GM12878 (cell line): ENCODE data around the gene CAB39. TPM values are rescaled to one million over a fixed set of nuclear protein-coding genes. Genes with fewer than 3 reads are reported as not detected.

Source experiments
- ATAC-seq: fragments of 200-7000 bp; cut with Tn5 transposase; 3 replicates; pipeline ENCODE4 v1.9.1; 2020; ENCODE audit warnings: mild to moderate bottlenecking, moderate library complexity
- BruUV-seq: library from RNA; stranded (reverse); fragments of 400-500 nt; replicated peaks from 2 replicates; lab custom pipeline; 2021; lab: Mats Ljungman, UMichigan
- CTCF ChIA-PET: fragments of 300-600 bp; sonication (Branson Sonifier 250); formaldehyde crosslinking; extraction: SDS; loops from one replicate; lab custom pipeline; 2021; ENCODE audit warnings: inconsistent platforms; lab: Yijun Ruan, JAX
- POLR2A ChIA-PET: fragments of 350-600 bp; formaldehyde crosslinking; extraction: SDS; loops from one replicate; lab custom pipeline; 2021; ENCODE audit warnings: inconsistent platforms; lab: Charles Lee
- RAD21 ChIA-PET: fragments of 300-600 bp; sonication (Branson Sonifier 250); formaldehyde crosslinking; loops from one replicate; lab custom pipeline; 2023; ENCODE audit warnings: antibody characterized with exemption; ENCODE audit not compliant: unreplicated experiment; lab: Charles Lee
- SMC1A ChIA-PET: fragments of 300-600 bp; sonication (Branson Sonifier 250); formaldehyde crosslinking; loops from one replicate; lab custom pipeline; 2023; ENCODE audit not compliant: unreplicated experiment, uncharacterized antibody; lab: Charles Lee
- DNase-seq: peaks from one replicate; pipeline ENCODE4 v3.0.0-alpha.2; 2011; ENCODE audit warnings: low read depth, low spot score
- FAIRE-seq: peaks from 3 replicates; lab custom pipeline; 2011; peaks lifted over from hg19 to GRCh38; lab: Jason Lieb, UNC
- H2AFZ ChIP-seq: 2 replicates; pipeline ENCODE4 v1.6.0; 2011; ENCODE audit warnings: low read depth, low read length, control low read depth; ENCODE audit not compliant: control insufficient read depth
- H3K27ac ChIP-seq: 2 replicates; pipeline ENCODE4 v1.5.1; 2011; ENCODE audit warnings: control low read depth; ENCODE audit not compliant: control insufficient read depth, insufficient read depth
- H3K27me3 ChIP-seq, 2 experiments: replicated peaks in 1 of 2; 2 replicates each; pipeline versions ENCODE4 v1.6.0 to v1.6.1; 2011; ENCODE audit warnings: low read length in 1 of 2; ENCODE audit not compliant: control insufficient read depth in 2 of 2, insufficient read depth in 2 of 2
- H3K36me3 ChIP-seq, 2 experiments: 2 replicates each; pipeline ENCODE4 v1.5.1; 2011; ENCODE audit warnings: low read length in 1 of 2; ENCODE audit not compliant: control insufficient read depth in 2 of 2, insufficient read depth in 2 of 2
- H3K4me1 ChIP-seq: 2 replicates; pipeline ENCODE4 v1.6.1; 2011; ENCODE audit warnings: mild to moderate bottlenecking, low read length, moderate library complexity, mixed read lengths; ENCODE audit not compliant: control insufficient read depth, insufficient read depth
- H3K4me2 ChIP-seq: 2 replicates; pipeline ENCODE4 v1.6.0; 2011; ENCODE audit warnings: control low read depth; ENCODE audit not compliant: control insufficient read depth, insufficient read depth
- H3K4me3 ChIP-seq: fragments of 200-600 bp; sonication (generic); 2 replicates; pipeline ENCODE4 v1.5.1; 2016
- H3K79me2 ChIP-seq: 2 replicates; pipeline ENCODE4 v1.6.0; 2011; ENCODE audit warnings: low read length; ENCODE audit not compliant: control insufficient read depth, insufficient read depth
- H3K9ac ChIP-seq: 2 replicates; pipeline ENCODE4 v1.8.0; 2011; ENCODE audit warnings: low read length, control low read depth, mixed read lengths; ENCODE audit not compliant: control insufficient read depth, insufficient read depth
- H3K9me3 ChIP-seq: replicated peaks from 3 replicates; pipeline ENCODE4 v1.5.1; 2011; ENCODE audit warnings: mild to moderate bottlenecking, low read length; ENCODE audit not compliant: control insufficient read depth, insufficient read depth
- H4K20me1 ChIP-seq: 2 replicates; pipeline ENCODE4 v1.6.0; 2011; ENCODE audit not compliant: control insufficient read depth, insufficient read depth
- CBX5 ChIP-seq: sonication (generic); IDR thresholded peaks from 2 replicates; pipeline ENCODE4 v1.6.1; 2016; ENCODE audit warnings: low read depth, moderate library complexity, mild to moderate bottlenecking, inconsistent platforms
- CREB1 ChIP-seq: IDR thresholded peaks from 2 replicates; pipeline ENCODE4 v1.6.1; 2012; ENCODE audit warnings: low read depth, mild to moderate bottlenecking, inconsistent platforms
- E4F1 ChIP-seq: fragments of 450-650 bp; IDR thresholded peaks from 2 replicates; pipeline ENCODE4 v1.6.1; 2018; ENCODE audit warnings: borderline replicate concordance, mild to moderate bottlenecking; ENCODE audit not compliant: partially characterized antibody
- ELK1 ChIP-seq: IDR thresholded peaks from 2 replicates; pipeline ENCODE4 v1.6.1; 2012; ENCODE audit warnings: low read depth, low read length, improper control_type of control experiment
- EZH2 ChIP-seq: IDR thresholded peaks from 2 replicates; pipeline ENCODE4 v1.6.1; 2012; ENCODE audit warnings: low read depth, mild to moderate bottlenecking, control low read depth, inconsistent platforms, low read length, borderline replicate concordance; ENCODE audit not compliant: control insufficient read depth
- GABPA ChIP-seq: IDR thresholded peaks from 2 replicates; pipeline ENCODE4 v1.6.1; 2014; ENCODE audit warnings: antibody characterized with exemption, low read depth, mild to moderate bottlenecking, inconsistent platforms
- GATAD2B ChIP-seq: fragments of 450-650 bp; conservative IDR thresholded peaks from 2 replicates; pipeline ENCODE4 v1.6.1; 2017; ENCODE audit warnings: low read depth, mild to moderate bottlenecking, moderate library complexity
- IKZF2 ChIP-seq, 2 experiments: fragments of 450-650 bp; IDR thresholded peaks; 2 replicates each; pipeline ENCODE4 v1.6.1; 2017; ENCODE audit warnings: mild to moderate bottlenecking in 2 of 2, moderate library complexity in 2 of 2
- IRF3 ChIP-seq: fragments of 450-650 bp; IDR thresholded peaks from 2 replicates; pipeline ENCODE4 v1.6.1; 2014; ENCODE audit warnings: mild to moderate bottlenecking
- MTA2 ChIP-seq: fragments of 450-650 bp; IDR thresholded peaks from 2 replicates; pipeline ENCODE4 v1.6.1; 2016; ENCODE audit warnings: low read depth, mild to moderate bottlenecking, moderate library complexity
- NFXL1 ChIP-seq: fragments of 450-650 bp; IDR thresholded peaks from 2 replicates; pipeline ENCODE4 v1.6.1; 2017; ENCODE audit warnings: antibody characterized with exemption, mild to moderate bottlenecking, borderline replicate concordance
- RAD21 ChIP-seq: IDR thresholded peaks from 2 replicates; pipeline ENCODE4 v1.6.1; 2011; ENCODE audit warnings: mild to moderate bottlenecking, low read depth, low read length, moderate library complexity; ENCODE audit not compliant: insufficient read depth
- RUNX3 ChIP-seq: IDR thresholded peaks from 2 replicates; pipeline ENCODE4 v1.6.1; 2012; ENCODE audit warnings: low read length, inconsistent platforms
- SMAD1 ChIP-seq: fragments of 450-650 bp; IDR thresholded peaks from 2 replicates; pipeline ENCODE4 v1.6.1; 2018; ENCODE audit warnings: mild to moderate bottlenecking, low read depth; ENCODE audit not compliant: partially characterized antibody
- SMARCA5 ChIP-seq: fragments of 450-650 bp; IDR thresholded peaks from 2 replicates; pipeline ENCODE4 v1.6.1; 2017; ENCODE audit warnings: mild to moderate bottlenecking
- SRF ChIP-seq, 2 experiments: IDR thresholded peaks; 2 replicates each; pipeline ENCODE4 v1.6.1; 2011; ENCODE audit warnings: low read depth in 2 of 2, low read length in 2 of 2, mild to moderate bottlenecking in 1 of 2, moderate library complexity in 1 of 2
- USF2 ChIP-seq: IDR thresholded peaks from 2 replicates; pipeline ENCODE4 v1.6.1; 2011; ENCODE audit warnings: low read depth, low read length, improper control_type of control experiment, borderline replicate concordance
- ZNF217 ChIP-seq: fragments of 450-650 bp; IDR thresholded peaks from 2 replicates; pipeline ENCODE4 v1.6.1; 2017; ENCODE audit warnings: antibody characterized with exemption, mild to moderate bottlenecking
- WGBS: methylation state at CpG from one replicate; pipeline ENCODE4 v1.1.6; 2016; ENCODE audit warnings: low lambda C conversion rate; ENCODE audit not compliant: insufficient replicate concordance, insufficient coverage; ENCODE audit errors: missing lambda C conversion rate; 5-methylcytosine and 5-hydroxymethylcytosine counted together
- in situ Hi-C: fragments of 300-500 bp; cut with MboI; formaldehyde crosslinking; loops from 9 replicates; pipeline ENCODE4 v1.14.3; 2018; ENCODE audit warnings: mixed read lengths
- intact Hi-C: fragments of 100-400 bp; cut with micrococcal nuclease; formaldehyde crosslinking; loops from one replicate; pipeline ENCODE4 v1.14.2; 2022; ENCODE audit not compliant: unreplicated experiment
- polyA plus RNA-seq, 11 experiments: library from polyadenylated mRNA; depleted of rRNA in 4 of 11; unstranded in 6 of 11; stranded (reverse) in 5 of 11; fragments of >200 nt; fragmentation: Nextera tagmentation in 4 of 11; fragmentation: Illumina TruSeq in 1 of 11; extraction: Ambion mirVana in 4 of 11; extraction: Trizol in 1 of 11; gene quantifications; 1 replicate in 1 of 11; 2 replicates in 10 of 11; pipeline versions ENCODE4 v1.2.1 to v1.2.3, GENCODE V29; 2011 to 2016; ENCODE audit warnings: inconsistent platforms in 2 of 11, missing spikeins in 2 of 11, low read depth in 1 of 11
- total RNA-seq, 4 experiments: library from RNA; depleted of rRNA in 3 of 4; stranded (reverse); fragments of >200 nt in 3 of 4; fragmentation: Illumina TruSeq in 1 of 4; extraction: Trizol in 1 of 4; gene quantifications; 2 replicates each; pipeline versions ENCODE4 v1.2.1 to v1.2.3, GENCODE V29; 2013 to 2021

The CAB39 gene
- total and polyA plus RNA-seq, 10 of the 15 experiments (the other 5 are each of a cell fraction or from before 2014, with no cell fraction given): 13.3 to 129 (median 62.9) TPM

- FAIRE-seq (peak; percentile 65), DNase-seq (peak; percentile 54), ATAC-seq (peak; percentile 87)
- H3K4me3 ChIP-seq: no peak overlapping the region
- H3K4me1 ChIP-seq: peaks cover 18% of the 10 kb centered on the region
- no TSS peak for BruUV-seq
- intact Hi-C loops (loop anchor here (2.0 to 5.0 kb wide), 2 partner anchors 18 to 116 kb away; no protein-coding TSS in a partner anchor), in situ Hi-C loops (no loop called here)
- POLR2A ChIA-PET: interaction anchor here (0.6 to 1.4 kb wide), 6 partner anchors 20 to 115 kb away, joined by 3 to 4 read pairs (median 4); no protein-coding TSS in a partner anchor
- H3K9ac ChIP-seq: no peak overlapping the region
- H3K27ac ChIP-seq: peak overlapping the region; percentile 43; the same call in 1 of the 2 replicates
- peaks cover 8 to 28% of the 10 kb centered on the region in 2 experiments for H3K36me3 ChIP-seq
- peaks cover 30% of the 10 kb centered on the region for H3K79me2 ChIP-seq
- SMC1A ChIA-PET: interaction anchor here (0.7 to 3.3 kb wide), 9 partner anchors 12 to 134 kb away, joined by 3 to 15 read pairs (median 4); no protein-coding TSS in a partner anchor
- CTCF ChIA-PET: interaction anchor here (0.6 to 2.5 kb wide), 7 partner anchors 11 to 141 kb away, joined by 3 to 8 read pairs (median 3); no protein-coding TSS in a partner anchor
- no peak overlapping the region for H2AFZ ChIP-seq
- no peaks in the 10 kb centered on the region for H4K20me1 ChIP-seq
- no peaks in the 10 kb centered on the region for H3K27me3 ChIP-seq
- peak overlapping the region; percentile 30 for H3K4me2 ChIP-seq
- H3K9me3 ChIP-seq: peaks cover 2% of the 10 kb centered on the region; the same call in 1 of the 3 replicates
- WGBS: 86% methylated on average over 8 of the region's 8 CpGs
- RAD21 ChIA-PET: interaction anchor here (0.6 to 1.7 kb wide), 6 partner anchors 9 to 778 kb away, joined by 3 to 6 read pairs (median 4); no protein-coding TSS in a partner anchor
- peak; percentile 89 for TF ChIP-seq SMAD1
- TF ChIP-seq GATAD2B: peak; percentile 82
- 0 out of 2 replicates have a peak, but pooled peaks have one; percentile 15 for TF ChIP-seq CBX5
- TF ChIP-seq SRF (IDR thresholded peaks at IDR 0.05; ENCODE audit: low read depth in 2 of 2, low read length in 2 of 2): no peak
- peak; percentile 73 to 77 for TF ChIP-seq IKZF2 (IDR thresholded peaks at IDR 0.05)
- no peak for TF ChIP-seq GABPA
- TF ChIP-seq CREB1: 0 out of 2 replicates have a peak, but pooled peaks have one; percentile 17
- peak; percentile 94 for TF ChIP-seq MTA2
- TF ChIP-seq RAD21: no peak
- no peak for TF ChIP-seq EZH2
- no peak for TF ChIP-seq NFXL1
- no peak for TF ChIP-seq SMARCA5
- TF ChIP-seq E4F1: no peak
- TF ChIP-seq USF2: no peak
- TF ChIP-seq RUNX3: peak; percentile 93
- TF ChIP-seq IRF3: no peak
- TF ChIP-seq ELK1: no peak
- no peak for TF ChIP-seq ZNF217
These were observed 65.9 kb downstream of the CAB39 start for GRCh38 chr2:230778350-230779063.
